Epithelial cell of proximal tubule (primary cell): Measurements from ENCODE around the gene ZNF407. TPM values are rescaled to one million over a fixed set of nuclear protein-coding genes. Genes with fewer than 3 reads are reported as not detected.

ENCODE experiments used
- DNase-seq: peaks from one replicate; pipeline ENCODE4 v3.0.0-alpha.2; 2011; ENCODE audit warnings: low read depth
- H3K4me3 ChIP-seq: 2 replicates; pipeline ENCODE4 v1.5.1; 2011; ENCODE audit warnings: low read depth, mild to moderate bottlenecking, low read length
- CTCF ChIP-seq: conservative IDR thresholded peaks from 2 replicates; pipeline ENCODE4 v1.5.1; 2012; ENCODE audit warnings: low read depth, mild to moderate bottlenecking, low read length
- total RNA-seq: library from RNA; depleted of rRNA; stranded (reverse); fragments of >200 nt; gene quantifications from 2 replicates; pipeline ENCODE4 v1.2.3, GENCODE V29; 2015

Gene ZNF407
- total RNA-seq, 1 donor from 2014 or later, result 3.0 TPM

- no peak for DNase-seq
- no peak for TF ChIP-seq CTCF
Observed at GRCh38 chr18:74834424-74835309, 237.0 kb downstream of the ZNF407 start.

GRCh38 chr18:74836296-74837139 is 238.8 kb downstream of the ZNF407 start:
- DNase-seq, result peak; percentile 42
- peak overlapping the region; percentile 11 for H3K4me3 ChIP-seq
- no peak for TF ChIP-seq CTCF

More at GRCh38 chr18:74834424-74835309, 237.0 kb downstream of the ZNF407 start:
- no peak overlapping the region for H3K4me3 ChIP-seq

- TF ChIP-seq CTCF, result no peak
- no peak for DNase-seq
- H3K4me3 ChIP-seq, result no peak overlapping the region
Observed at GRCh38 chr18:74840492-74841167, 243.0 kb downstream of the ZNF407 start.

- no peak overlapping the region for H3K4me3 ChIP-seq
- TF ChIP-seq CTCF, result no peak
- no peak for DNase-seq
Observed at GRCh38 chr18:74841248-74841647, 243.6 kb downstream of the ZNF407 start.

GRCh38 chr18:74849301-74849700 is 251.6 kb downstream of the ZNF407 start:
- H3K4me3 ChIP-seq, result no peak overlapping the region
- no peak for DNase-seq
- no peak for TF ChIP-seq CTCF

GRCh38 chr18:74856434-74856833 is 258.8 kb downstream of the ZNF407 start:
- DNase-seq, result no peak
- no peak overlapping the region for H3K4me3 ChIP-seq
- no peak for TF ChIP-seq CTCF
